Endothelial cell of umbilical vein (primary cell): ENCODE data around the gene LRRC53.

Source experiments
- EZH2 ChIP-seq: IDR thresholded peaks from 2 replicates; pipeline ENCODE4 v1.6.1; 2012; ENCODE audit warnings: borderline replicate concordance, low read depth, mild to moderate bottlenecking, moderate library complexity, low read length, inconsistent platforms; ENCODE audit not compliant: severe bottlenecking
- FOS ChIP-seq: IDR thresholded peaks from 2 replicates; pipeline ENCODE4 v1.6.1; 2011; ENCODE audit warnings: mild to moderate bottlenecking, low read length, moderate library complexity, borderline replicate concordance; ENCODE audit not compliant: insufficient read depth
- GATA2 ChIP-seq: IDR thresholded peaks from 2 replicates; pipeline ENCODE4 v1.7.0; 2011; ENCODE audit warnings: low read depth, mild to moderate bottlenecking, moderate library complexity, mixed read lengths, low read length; ENCODE audit not compliant: insufficient read length, insufficient read depth
- JUN ChIP-seq: IDR thresholded peaks from 2 replicates; pipeline ENCODE4 v1.6.1; 2011; ENCODE audit warnings: borderline replicate concordance, low read depth; ENCODE audit not compliant: insufficient read length, insufficient read depth
- MYC ChIP-seq: IDR thresholded peaks from one replicate; pipeline ENCODE4 v1.6.1; 2011; ENCODE audit warnings: mild to moderate bottlenecking, low read depth, low read length
- POLR2A ChIP-seq: IDR thresholded peaks from 2 replicates; pipeline ENCODE4 v1.6.1; 2012; ENCODE audit warnings: low read depth, mild to moderate bottlenecking, control low read depth, low read length
- POLR2AphosphoS5 ChIP-seq: IDR thresholded peaks from 2 replicates; pipeline ENCODE4 v1.6.1; 2012; ENCODE audit warnings: low read depth, mild to moderate bottlenecking, control low read depth, low read length, moderate library complexity; ENCODE audit not compliant: insufficient read depth
- TF ChIP-seq, protein P1 (sequence below), 2 donors: IDR thresholded peaks; 1 replicate in 1 of 2; 2 replicates in 1 of 2; pipeline ENCODE4 v1.5.1; 2011; ENCODE audit warnings: low read length in 2 of 2, mild to moderate bottlenecking in 2 of 2, moderate library complexity in 2 of 2, control low read depth in 1 of 2, inconsistent platforms in 1 of 2, low read depth in 1 of 2; ENCODE audit not compliant: insufficient read depth in 1 of 2; ENCODE audit errors: extremely low read depth in 1 of 2
- TF ChIP-seq, protein P2 (sequence below): IDR thresholded peaks from 2 replicates; pipeline ENCODE4 v1.6.1; 2011; ENCODE audit not compliant: insufficient read depth, insufficient read length

DNA sequence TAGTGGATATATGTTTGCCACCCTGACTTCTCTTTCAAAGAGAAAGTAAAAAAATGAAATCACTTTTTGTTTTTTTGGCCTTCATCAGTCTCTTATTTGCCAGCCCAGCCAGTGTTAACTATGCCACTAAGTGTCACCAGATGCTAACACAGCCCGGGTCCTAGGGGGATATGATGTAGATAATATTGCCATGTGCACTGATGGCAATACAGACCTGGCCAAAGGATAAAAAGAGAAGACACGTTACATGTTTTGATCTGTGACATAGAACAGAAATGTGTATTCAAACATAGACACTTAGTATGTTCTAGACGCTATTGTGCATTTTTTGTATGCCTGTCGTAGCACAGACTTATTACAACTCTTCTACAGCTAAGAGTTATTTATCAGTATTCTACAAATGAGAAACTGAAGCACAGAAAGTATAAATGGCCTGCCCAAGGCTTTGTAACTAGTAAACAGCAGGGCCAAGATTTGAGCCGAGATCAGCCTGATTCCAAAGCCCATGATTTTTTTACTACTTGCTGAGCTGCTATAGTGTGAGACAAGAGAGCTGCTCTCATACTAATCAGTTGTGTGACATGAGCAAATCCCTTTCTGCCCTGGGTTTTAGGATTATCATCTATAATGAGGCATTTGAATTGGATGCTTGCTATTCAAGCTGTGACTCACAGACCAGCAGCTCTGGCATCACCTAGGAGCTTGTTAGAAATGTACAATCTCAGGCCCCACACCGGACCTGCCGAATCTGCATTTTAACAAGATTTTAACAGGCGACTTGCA, 6.3 kb downstream of the LRRC53 start:
- TF ChIP-seq EZH2 (no peak), POLR2A (no peak), JUN (no peak), POLR2AphosphoS5 (no peak), MYC (no peak), FOS (no peak), GATA2 (no peak)
- TF ChIP-seq, protein P1, sequence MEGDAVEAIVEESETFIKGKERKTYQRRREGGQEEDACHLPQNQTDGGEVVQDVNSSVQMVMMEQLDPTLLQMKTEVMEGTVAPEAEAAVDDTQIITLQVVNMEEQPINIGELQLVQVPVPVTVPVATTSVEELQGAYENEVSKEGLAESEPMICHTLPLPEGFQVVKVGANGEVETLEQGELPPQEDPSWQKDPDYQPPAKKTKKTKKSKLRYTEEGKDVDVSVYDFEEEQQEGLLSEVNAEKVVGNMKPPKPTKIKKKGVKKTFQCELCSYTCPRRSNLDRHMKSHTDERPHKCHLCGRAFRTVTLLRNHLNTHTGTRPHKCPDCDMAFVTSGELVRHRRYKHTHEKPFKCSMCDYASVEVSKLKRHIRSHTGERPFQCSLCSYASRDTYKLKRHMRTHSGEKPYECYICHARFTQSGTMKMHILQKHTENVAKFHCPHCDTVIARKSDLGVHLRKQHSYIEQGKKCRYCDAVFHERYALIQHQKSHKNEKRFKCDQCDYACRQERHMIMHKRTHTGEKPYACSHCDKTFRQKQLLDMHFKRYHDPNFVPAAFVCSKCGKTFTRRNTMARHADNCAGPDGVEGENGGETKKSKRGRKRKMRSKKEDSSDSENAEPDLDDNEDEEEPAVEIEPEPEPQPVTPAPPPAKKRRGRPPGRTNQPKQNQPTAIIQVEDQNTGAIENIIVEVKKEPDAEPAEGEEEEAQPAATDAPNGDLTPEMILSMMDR (IDR thresholded peaks at IDR 0.05; ENCODE audit: extremely low read depth in 1 of 2, insufficient read depth in 1 of 2, low read depth in 1 of 2, low read length in 2 of 2) = no peak
- TF ChIP-seq, protein P2, sequence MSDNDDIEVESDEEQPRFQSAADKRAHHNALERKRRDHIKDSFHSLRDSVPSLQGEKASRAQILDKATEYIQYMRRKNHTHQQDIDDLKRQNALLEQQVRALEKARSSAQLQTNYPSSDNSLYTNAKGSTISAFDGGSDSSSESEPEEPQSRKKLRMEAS = no peak
